Measurements from ENCODE around the gene CTDSPL. TPM values are rescaled to one million over a fixed set of nuclear protein-coding genes. Genes with fewer than 3 reads are reported as not detected.
A peak's percentile ranks its signal among the peaks of the same experiment; 100 is the strongest.
"Not testable (repeated sequence)": the region's sequence is repeated elsewhere in the genome, so short reads cannot be mapped to it uniquely, and the experiment has no call there.

CTDSPL gene
- polyA plus RNA-seq: not detected

- peaks cover 33% of the 10 kb centered on the region for H3K27me3 Mint-ChIP-seq
- peak within 1 kb of the TSS; percentile 56 to 93 (median 84) for H3K4me3 Mint-ChIP-seq
- no peaks in the 10 kb centered on the region for H3K36me3 Mint-ChIP-seq
- peaks cover 0 to 2% (median 0%) of the 10 kb centered on the region in 3 donors for H3K9me3 Mint-ChIP-seq
- H3K4me1 Mint-ChIP-seq: peaks cover 5 to 9% (median 6%) of the 10 kb centered on the region in 3 donors
- peak within 1 kb of the TSS in 2 of 3 donors; percentile 11 to 50 for H3K27ac Mint-ChIP-seq
Observed at GRCh38 chr3:37861620-37862041, at the start of gene CTDSPL. TSS of gene CTDSPL (plus strand) at chr3:37861880. CDS start at chr3:37862200, 320 bp downstream.

- H3K27ac Mint-ChIP-seq: no peak overlapping the region
- H3K4me1 Mint-ChIP-seq: peaks cover 0 to 2% (median 0%) of the 10 kb centered on the region in 3 donors
Observed at GRCh38 chr3:37812499-37812896, 49.2 kb upstream of the CTDSPL start.

GRCh38 chr3:37813403-37813802 is 48.3 kb upstream of the CTDSPL start:
- H3K27ac Mint-ChIP-seq: no peak overlapping the region
- H3K27me3 Mint-ChIP-seq: peaks cover 8% of the 10 kb centered on the region
- peaks cover 0 to 3% (median 0%) of the 10 kb centered on the region in 3 donors for H3K9me3 Mint-ChIP-seq
- no peak overlapping the region for H3K4me3 Mint-ChIP-seq
- no peaks in the 10 kb centered on the region for H3K36me3 Mint-ChIP-seq
- peaks cover 0 to 2% (median 0%) of the 10 kb centered on the region in 3 donors for H3K4me1 Mint-ChIP-seq

More at GRCh38 chr3:37812499-37812896, 49.2 kb upstream of the CTDSPL start:
- Mint-ChIP-seq H3K27me3 (peaks cover 7% of the 10 kb centered on the region), H3K4me3 (no peak overlapping the region), H3K36me3 (no peaks in the 10 kb centered on the region), H3K9me3 (peaks cover 0 to 2% (median 0%) of the 10 kb centered on the region in 3 donors)

- Mint-ChIP-seq H3K9me3 (peaks cover 0 to 3% (median 0%) of the 10 kb centered on the region in 3 donors), H3K4me1 (peaks cover 0 to 2% (median 0%) of the 10 kb centered on the region in 3 donors), H3K27ac (no peak overlapping the region), H3K36me3 (no peaks in the 10 kb centered on the region), H3K4me3 (no peak overlapping the region), H3K27me3 (peaks cover 8% of the 10 kb centered on the region)
Observed at GRCh38 chr3:37814547-37814946, 47.1 kb upstream of the CTDSPL start.

GRCh38 chr3:37815156-37815555 is 46.5 kb upstream of the CTDSPL start:
- H3K27me3 Mint-ChIP-seq: peaks cover 10% of the 10 kb centered on the region
- not testable (repeated sequence) for H3K36me3 Mint-ChIP-seq, H3K9me3 Mint-ChIP-seq, H3K27ac Mint-ChIP-seq, H3K4me3 Mint-ChIP-seq, H3K4me1 Mint-ChIP-seq

GRCh38 chr3:37816271-37816670 is 45.4 kb upstream of the CTDSPL start:
- peaks cover 0 to 2% (median 0%) of the 10 kb centered on the region in 3 donors for H3K4me1 Mint-ChIP-seq
- H3K9me3 Mint-ChIP-seq: peaks cover 0 to 3% (median 0%) of the 10 kb centered on the region in 3 donors
- H3K27ac Mint-ChIP-seq: no peak overlapping the region
- peaks cover 12% of the 10 kb centered on the region for H3K27me3 Mint-ChIP-seq
- H3K4me3 Mint-ChIP-seq: no peak overlapping the region
- H3K36me3 Mint-ChIP-seq: no peaks in the 10 kb centered on the region

GRCh38 chr3:37819591-37819990 is 42.1 kb upstream of the CTDSPL start:
- H3K36me3 Mint-ChIP-seq: no peaks in the 10 kb centered on the region
- H3K9me3 Mint-ChIP-seq: peaks cover 0 to 5% (median 0%) of the 10 kb centered on the region in 3 donors
- no peak overlapping the region for H3K4me3 Mint-ChIP-seq
- H3K4me1 Mint-ChIP-seq: no peaks in the 10 kb centered on the region
- peaks cover 12% of the 10 kb centered on the region for H3K27me3 Mint-ChIP-seq
- no peak overlapping the region for H3K27ac Mint-ChIP-seq

GRCh38 chr3:37820286-37820685 is 41.4 kb upstream of the CTDSPL start:
- Mint-ChIP-seq H3K4me3 (no peak overlapping the region), H3K27me3 (peaks cover 12% of the 10 kb centered on the region), H3K36me3 (no peaks in the 10 kb centered on the region), H3K9me3 (peaks cover 0 to 5% (median 0%) of the 10 kb centered on the region in 3 donors), H3K27ac (no peak overlapping the region), H3K4me1 (no peaks in the 10 kb centered on the region)

- Mint-ChIP-seq H3K4me1 (no peaks in the 10 kb centered on the region), H3K27me3 (peaks cover 11% of the 10 kb centered on the region), H3K36me3 (no peaks in the 10 kb centered on the region), H3K27ac (no peak overlapping the region), H3K9me3 (peaks cover 0 to 1% (median 0%) of the 10 kb centered on the region in 3 donors), H3K4me3 (no peak overlapping the region)
Observed at GRCh38 chr3:37823189-37823588, 38.5 kb upstream of the CTDSPL start.

- peaks cover 0 to 1% (median 0%) of the 10 kb centered on the region in 3 donors for H3K9me3 Mint-ChIP-seq
- peaks cover 17% of the 10 kb centered on the region for H3K27me3 Mint-ChIP-seq
- H3K4me1 Mint-ChIP-seq: no peaks in the 10 kb centered on the region
- H3K4me3 Mint-ChIP-seq: no peak overlapping the region
- H3K27ac Mint-ChIP-seq: no peak overlapping the region
- H3K36me3 Mint-ChIP-seq: no peaks in the 10 kb centered on the region
Observed at GRCh38 chr3:37824090-37824953, 37.4 kb upstream of the CTDSPL start.

GRCh38 chr3:37824954-37825328 is 36.7 kb upstream of the CTDSPL start:
- H3K9me3 Mint-ChIP-seq: peaks cover 0 to 1% (median 0%) of the 10 kb centered on the region in 3 donors
- no peaks in the 10 kb centered on the region for H3K4me1 Mint-ChIP-seq
- H3K36me3 Mint-ChIP-seq: no peaks in the 10 kb centered on the region
- no peak overlapping the region for H3K27ac Mint-ChIP-seq
- peaks cover 17% of the 10 kb centered on the region for H3K27me3 Mint-ChIP-seq
- H3K4me3 Mint-ChIP-seq: no peak overlapping the region

- peaks cover 0 to 1% (median 0%) of the 10 kb centered on the region in 3 donors for H3K9me3 Mint-ChIP-seq
- H3K4me3 Mint-ChIP-seq: no peak overlapping the region
- no peaks in the 10 kb centered on the region for H3K36me3 Mint-ChIP-seq
- no peak overlapping the region for H3K27ac Mint-ChIP-seq
- H3K27me3 Mint-ChIP-seq: peaks cover 12% of the 10 kb centered on the region
- no peaks in the 10 kb centered on the region for H3K4me1 Mint-ChIP-seq
Observed at GRCh38 chr3:37825744-37826400, 35.8 kb upstream of the CTDSPL start.

- Mint-ChIP-seq H3K36me3 (no peaks in the 10 kb centered on the region), H3K4me1 (no peaks in the 10 kb centered on the region), H3K4me3 (no peak overlapping the region), H3K27me3 (peaks cover 12% of the 10 kb centered on the region), H3K27ac (no peak overlapping the region), H3K9me3 (peaks cover 0 to 1% (median 0%) of the 10 kb centered on the region in 3 donors)
Observed at GRCh38 chr3:37826502-37826901, 35.2 kb upstream of the CTDSPL start.

GRCh38 chr3:37826933-37827332 is 34.7 kb upstream of the CTDSPL start:
- Mint-ChIP-seq H3K4me3 (no peak overlapping the region), H3K27me3 (peaks cover 12% of the 10 kb centered on the region), H3K4me1 (no peaks in the 10 kb centered on the region), H3K9me3 (peaks cover 0 to 1% (median 0%) of the 10 kb centered on the region in 3 donors), H3K27ac (no peak overlapping the region), H3K36me3 (no peaks in the 10 kb centered on the region)

- no peaks in the 10 kb centered on the region for H3K36me3 Mint-ChIP-seq
- no peak overlapping the region for H3K4me3 Mint-ChIP-seq
- peaks cover 9% of the 10 kb centered on the region for H3K27me3 Mint-ChIP-seq
- H3K4me1 Mint-ChIP-seq: no peaks in the 10 kb centered on the region
- no peak overlapping the region for H3K27ac Mint-ChIP-seq
- H3K9me3 Mint-ChIP-seq: no peaks in the 10 kb centered on the region
Observed at GRCh38 chr3:37832480-37832879, 29.2 kb upstream of the CTDSPL start.

All from IgD-negative memory B cell (primary cell).